NCI-H2107 (cell line): Measurements from ENCODE around the gene OR8B2.
"Not testable (repeated sequence)": the region's sequence is repeated elsewhere in the genome, so short reads cannot be mapped to it uniquely, and the experiment has no call there.

ENCODE experiments used
- DNase-seq: peaks from one replicate; lab custom pipeline; 2025; lab: John Stamatoyannopoulos, UW

Gene OR8B2, protein sequence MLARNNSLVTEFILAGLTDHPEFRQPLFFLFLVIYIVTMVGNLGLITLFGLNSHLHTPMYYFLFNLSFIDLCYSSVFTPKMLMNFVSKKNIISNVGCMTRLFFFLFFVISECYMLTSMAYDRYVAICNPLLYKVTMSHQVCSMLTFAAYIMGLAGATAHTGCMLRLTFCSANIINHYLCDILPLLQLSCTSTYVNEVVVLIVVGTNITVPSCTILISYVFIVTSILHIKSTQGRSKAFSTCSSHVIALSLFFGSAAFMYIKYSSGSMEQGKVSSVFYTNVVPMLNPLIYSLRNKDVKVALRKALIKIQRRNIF

GRCh38 chr11:124384399-124384798, at the start of gene OR8B2:
Gene OR8B2, minus strand, starts transcription at chr11:124384499. Its CDS starts 1,156 bp downstream, at chr11:124383343.
- no peak for DNase-seq

GRCh38 chr11:124429599-124429998, 45.3 kb upstream of the OR8B2 start:
- no peak for DNase-seq

- DNase-seq: no peak
These were observed 40.2 kb upstream of the OR8B2 start, which contains the start of gene OR8B4 for GRCh38 chr11:124424384-124424921. Gene OR8B4, minus strand, starts transcription at chr11:124424871. Its CDS starts 0 bp downstream, at chr11:124424871.

- DNase-seq: no peak
These were observed 36.7 kb upstream of the OR8B2 start for GRCh38 chr11:124421043-124421442.

- DNase-seq: no peak
These were observed 31.1 kb upstream of the OR8B2 start for GRCh38 chr11:124415356-124415923.

GRCh38 chr11:124409906-124410305, 25.6 kb upstream of the OR8B2 start:
- no peak for DNase-seq

DNA sequence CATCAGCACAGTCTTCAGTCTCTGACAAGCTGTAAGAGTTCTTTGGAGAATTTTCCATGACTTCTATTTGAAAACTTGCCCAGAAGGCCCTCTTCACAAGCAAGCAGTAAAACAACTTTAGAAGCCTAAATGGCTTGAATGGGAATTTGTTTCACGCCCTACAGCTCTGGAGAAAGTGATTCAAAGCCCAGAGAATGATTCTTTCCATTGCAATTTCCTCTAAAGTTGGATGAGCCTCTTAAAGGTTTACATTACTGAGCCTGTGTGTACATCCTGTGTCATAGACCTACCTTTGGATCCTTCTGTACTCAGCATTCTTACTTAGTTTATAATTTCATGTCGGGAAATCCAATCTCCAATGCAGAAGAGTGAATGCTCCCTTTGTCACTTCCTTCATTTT, 21.3 kb upstream of the OR8B2 start:
- no peak for DNase-seq

DNA sequence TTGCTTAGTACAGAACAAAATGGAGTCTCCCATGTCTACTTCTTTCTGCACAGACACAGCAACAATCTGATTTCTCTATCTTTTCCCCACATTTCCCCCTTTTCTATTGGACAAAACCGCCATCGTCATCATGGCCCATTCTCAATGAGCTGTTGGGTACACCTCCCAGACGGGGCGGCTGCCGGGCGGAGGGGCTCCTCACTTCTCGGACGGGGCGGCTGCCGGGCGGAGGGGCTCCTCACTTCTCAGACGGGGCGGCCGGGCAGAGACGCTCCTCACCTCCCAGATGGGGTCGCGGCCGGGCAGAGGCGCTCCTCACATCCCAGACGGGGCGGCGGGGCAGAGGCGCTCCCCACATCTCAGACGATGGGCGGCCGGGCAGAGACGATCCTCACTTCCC, 18.9 kb upstream of the OR8B2 start:
- DNase-seq: not testable (repeated sequence)

DNA sequence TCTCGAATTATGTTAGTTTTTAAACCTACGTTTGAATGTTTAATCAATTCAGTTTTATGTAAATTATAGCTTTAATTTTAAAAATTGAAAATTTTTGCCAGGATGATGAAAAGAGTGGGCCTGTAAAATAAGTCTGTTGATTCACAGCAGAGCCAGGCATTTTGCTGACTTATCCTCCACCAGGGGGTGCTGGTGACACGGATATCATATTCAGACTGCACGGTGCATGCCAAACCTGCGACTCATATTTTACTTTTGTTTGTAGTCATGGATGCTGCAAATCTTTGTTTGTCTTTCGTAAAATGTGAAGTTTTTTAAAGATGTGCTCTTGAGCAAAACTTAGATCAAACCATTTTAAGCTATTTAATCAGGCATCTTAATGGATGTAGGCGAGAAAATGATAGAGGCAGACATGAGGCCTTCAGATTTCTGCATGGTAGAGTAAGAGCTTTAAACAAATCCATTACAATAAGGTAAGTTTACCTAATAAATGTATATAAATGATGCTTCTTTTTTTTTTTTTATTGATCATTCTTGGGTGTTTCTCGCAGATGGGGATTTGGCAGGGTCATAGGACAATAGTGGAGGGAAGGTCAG, 18.1 kb upstream of the OR8B2 start:
- DNase-seq: no peak

GRCh38 chr11:124398924-124399323, 14.6 kb upstream of the OR8B2 start, which contains the start of gene OR8B3:
Gene OR8B3, minus strand, starts transcription at chr11:124399024. Its CDS starts 1,673 bp downstream, at chr11:124397351.
- no peak for DNase-seq

DNA sequence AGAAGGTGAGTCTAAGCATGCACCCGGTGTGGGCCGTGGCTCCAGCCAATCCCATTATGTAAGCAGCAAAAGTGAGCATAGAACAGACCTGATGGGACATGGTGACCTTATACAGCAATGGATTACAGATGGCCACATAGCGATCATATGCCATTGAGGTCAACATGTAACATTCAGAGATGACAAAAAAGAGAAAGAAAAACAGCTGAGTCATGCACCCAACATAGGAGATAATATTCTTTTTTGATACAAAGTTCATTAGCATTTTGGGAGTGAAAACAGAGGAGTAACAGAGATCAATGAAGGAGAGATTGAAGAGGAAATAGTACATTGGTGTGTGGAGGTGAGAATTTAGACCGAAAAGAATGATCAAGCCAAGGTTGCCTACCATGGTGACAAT, 12.5 kb upstream of the OR8B2 start:
- DNase-seq: not testable (repeated sequence)

GRCh38 chr11:124394408-124394807, 10.1 kb upstream of the OR8B2 start:
- DNase-seq: no peak

- DNase-seq: not testable (repeated sequence)
These were observed 1.4 kb downstream of the OR8B2 start for GRCh38 chr11:124382857-124383256.

GRCh38 chr11:124380585-124380984, 3.7 kb downstream of the OR8B2 start:
- DNase-seq: no peak

DNA sequence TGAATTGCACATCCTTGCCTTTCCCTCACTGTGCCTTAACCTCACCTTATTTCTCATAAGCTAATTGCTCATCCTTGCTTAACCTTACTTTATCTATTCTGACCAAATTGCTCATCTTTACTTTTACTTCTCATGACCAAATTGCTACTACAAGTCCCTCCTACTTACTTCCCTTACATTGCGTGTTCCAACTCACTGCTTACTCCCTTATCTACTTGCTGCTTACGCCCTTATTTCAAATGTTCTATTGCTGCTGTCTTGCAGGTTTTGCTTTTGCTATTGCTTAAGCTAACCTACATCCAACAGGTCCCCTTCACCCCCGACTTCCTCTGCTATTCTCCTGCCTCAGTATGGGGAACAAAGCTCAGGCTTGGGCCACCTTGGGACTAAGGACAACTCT, 8.0 kb downstream of the OR8B2 start:
- DNase-seq: no peak

DNA sequence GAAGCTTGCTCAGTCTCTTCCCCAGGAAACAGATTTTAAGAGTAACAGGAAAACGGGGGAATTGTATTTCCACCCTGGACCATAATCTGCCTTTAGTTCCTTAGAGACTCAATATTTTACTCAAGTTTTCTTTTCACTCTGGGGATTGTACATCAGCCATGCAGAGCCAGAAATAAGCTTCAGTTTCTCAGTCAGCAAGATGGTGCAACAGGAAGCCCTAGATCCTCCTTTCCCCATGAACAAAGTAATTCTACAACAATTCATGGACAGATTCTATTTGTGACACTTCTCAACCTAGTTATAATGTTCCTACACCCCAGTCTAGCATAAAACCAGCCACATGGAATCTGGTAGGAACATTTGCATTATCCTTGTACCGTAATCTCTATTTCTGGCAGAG, 24.7 kb downstream of the OR8B2 start:
- no peak for DNase-seq

- no peak for DNase-seq
These were observed 37.9 kb downstream of the OR8B2 start for GRCh38 chr11:124346311-124346955.

DNA sequence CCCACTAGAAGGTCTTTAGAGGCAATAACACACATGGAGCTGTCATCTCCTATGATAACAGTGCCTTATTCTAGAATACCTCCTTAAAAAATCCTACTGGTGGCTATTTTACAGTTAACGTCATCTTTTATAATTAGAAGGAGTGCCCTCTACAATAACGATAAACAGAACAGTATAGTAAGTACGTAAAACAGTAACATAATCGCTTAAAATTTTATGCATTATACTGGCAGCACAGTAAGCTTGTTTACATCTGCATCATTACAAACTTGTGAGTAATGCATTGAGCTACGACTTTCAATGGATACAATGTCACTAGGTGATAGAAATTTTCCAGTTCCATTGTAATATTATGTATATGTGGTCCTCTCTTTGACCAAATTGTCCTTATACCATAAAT, 40.0 kb downstream of the OR8B2 start:
- DNase-seq: no peak

GRCh38 chr11:124340142-124340447, 44.2 kb downstream of the OR8B2 start:
- DNase-seq: no peak

DNA sequence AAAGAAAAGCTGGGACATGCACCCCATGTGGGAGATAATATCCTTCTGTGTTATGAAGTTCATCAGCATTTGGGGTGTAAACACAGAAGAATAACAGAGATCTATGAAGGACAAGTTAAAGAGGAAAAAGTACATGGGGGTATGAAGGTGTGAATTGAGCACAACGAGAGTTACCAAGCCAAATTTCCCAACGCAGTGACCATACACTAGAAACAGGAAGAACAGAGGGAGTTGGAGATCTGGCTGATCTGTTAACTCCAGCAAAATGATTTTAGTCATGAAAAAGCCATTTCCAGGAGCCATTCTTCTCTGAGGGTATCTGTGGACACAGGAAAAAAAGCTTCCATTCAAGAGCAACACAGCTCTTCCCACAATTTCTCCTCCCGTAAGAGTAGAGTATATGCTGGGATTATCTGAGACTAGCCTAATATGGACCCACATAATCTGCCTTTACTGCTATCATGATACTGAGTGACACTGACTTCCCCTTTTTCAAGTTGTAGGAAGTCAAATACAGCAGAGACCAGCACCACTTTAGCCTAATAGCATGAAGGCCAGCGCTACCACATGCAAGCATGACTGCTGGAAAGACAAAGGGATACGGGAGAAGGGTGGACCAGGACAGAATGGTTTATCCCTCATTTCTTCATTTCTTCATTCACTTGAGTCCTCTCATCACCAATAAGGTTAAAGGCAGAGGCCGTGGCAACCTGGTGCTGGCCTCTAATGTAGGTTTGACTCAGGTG, 44.7 kb downstream of the OR8B2 start:
- no peak for DNase-seq
